ENCODE measurements around the gene UQCRQ. TPM values are rescaled to one million over a fixed set of nuclear protein-coding genes. Genes with fewer than 3 reads are reported as not detected.

The UQCRQ gene
- total and polyA plus RNA-seq, 2 of the 13 experiments (the other 11 are each of a cell fraction or from before 2014, with no cell fraction given), result 257 to 575 TPM

DNA sequence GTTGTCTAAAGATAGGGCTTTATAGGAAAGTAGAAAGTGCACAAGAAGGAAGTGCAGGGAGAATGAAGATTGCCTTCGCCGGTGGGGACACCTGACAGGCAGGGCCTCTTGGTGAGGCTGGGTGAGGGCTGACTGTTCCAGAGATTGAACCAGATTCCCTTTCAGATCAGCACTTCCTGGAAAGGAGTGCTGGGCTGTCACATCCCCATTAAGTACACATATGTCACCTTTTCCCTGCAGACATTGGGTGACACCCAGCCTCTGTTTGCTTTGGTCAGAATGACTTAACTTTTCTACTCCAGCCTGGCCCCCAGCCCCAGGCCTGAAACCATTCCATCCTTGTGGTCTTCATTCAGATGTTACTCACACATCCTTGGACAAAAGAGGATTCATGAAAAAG lies 28.6 kb upstream of the UQCRQ start (continued):
- peak; percentile 68; the same call in 1 of the 2 replicates for TF ChIP-seq DPF2 (CRISPR knock-in tag; IDR thresholded peaks at IDR 0.05; ENCODE audit: borderline replicate concordance, low read depth)
- peak; percentile 42; the same call in 1 of the 2 replicates for TF ChIP-seq SIX1 (CRISPR knock-in tag; IDR thresholded peaks at IDR 0.05; ENCODE audit: borderline replicate concordance)
- TF ChIP-seq, protein P1, sequence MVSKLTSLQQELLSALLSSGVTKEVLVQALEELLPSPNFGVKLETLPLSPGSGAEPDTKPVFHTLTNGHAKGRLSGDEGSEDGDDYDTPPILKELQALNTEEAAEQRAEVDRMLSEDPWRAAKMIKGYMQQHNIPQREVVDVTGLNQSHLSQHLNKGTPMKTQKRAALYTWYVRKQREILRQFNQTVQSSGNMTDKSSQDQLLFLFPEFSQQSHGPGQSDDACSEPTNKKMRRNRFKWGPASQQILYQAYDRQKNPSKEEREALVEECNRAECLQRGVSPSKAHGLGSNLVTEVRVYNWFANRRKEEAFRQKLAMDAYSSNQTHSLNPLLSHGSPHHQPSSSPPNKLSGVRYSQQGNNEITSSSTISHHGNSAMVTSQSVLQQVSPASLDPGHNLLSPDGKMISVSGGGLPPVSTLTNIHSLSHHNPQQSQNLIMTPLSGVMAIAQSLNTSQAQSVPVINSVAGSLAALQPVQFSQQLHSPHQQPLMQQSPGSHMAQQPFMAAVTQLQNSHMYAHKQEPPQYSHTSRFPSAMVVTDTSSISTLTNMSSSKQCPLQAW (CRISPR knock-in tag; IDR thresholded peaks at IDR 0.05), result no peak; the same call in 1 of the 2 replicates
- peak; percentile 43; the same call in 1 of the 2 replicates for TF ChIP-seq ISL2 (CRISPR knock-in tag; IDR thresholded peaks at IDR 0.05)
- TF ChIP-seq, protein P2, sequence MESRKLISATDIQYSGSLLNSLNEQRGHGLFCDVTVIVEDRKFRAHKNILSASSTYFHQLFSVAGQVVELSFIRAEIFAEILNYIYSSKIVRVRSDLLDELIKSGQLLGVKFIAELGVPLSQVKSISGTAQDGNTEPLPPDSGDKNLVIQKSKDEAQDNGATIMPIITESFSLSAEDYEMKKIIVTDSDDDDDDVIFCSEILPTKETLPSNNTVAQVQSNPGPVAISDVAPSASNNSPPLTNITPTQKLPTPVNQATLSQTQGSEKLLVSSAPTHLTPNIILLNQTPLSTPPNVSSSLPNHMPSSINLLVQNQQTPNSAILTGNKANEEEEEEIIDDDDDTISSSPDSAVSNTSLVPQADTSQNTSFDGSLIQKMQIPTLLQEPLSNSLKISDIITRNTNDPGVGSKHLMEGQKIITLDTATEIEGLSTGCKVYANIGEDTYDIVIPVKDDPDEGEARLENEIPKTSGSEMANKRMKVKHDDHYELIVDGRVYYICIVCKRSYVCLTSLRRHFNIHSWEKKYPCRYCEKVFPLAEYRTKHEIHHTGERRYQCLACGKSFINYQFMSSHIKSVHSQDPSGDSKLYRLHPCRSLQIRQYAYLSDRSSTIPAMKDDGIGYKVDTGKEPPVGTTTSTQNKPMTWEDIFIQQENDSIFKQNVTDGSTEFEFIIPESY (CRISPR knock-in tag; IDR thresholded peaks at IDR 0.05), result 0 out of 2 replicates have a peak, but pooled peaks have one; percentile 16
- TF ChIP-seq TBX2 (CRISPR knock-in tag; IDR thresholded peaks at IDR 0.05; ENCODE audit: borderline replicate concordance), result peak; percentile 83
- TF ChIP-seq ZNF790 (CRISPR knock-in tag; IDR thresholded peaks at IDR 0.05; ENCODE audit: borderline replicate concordance), result no peak; the same call in 1 of the 2 replicates
- peak; percentile 16; the same call in 1 of the 2 replicates for TF ChIP-seq KDM5B (CRISPR knock-in tag; IDR thresholded peaks at IDR 0.05; ENCODE audit: borderline replicate concordance)
- TF ChIP-seq GABPB1 (CRISPR knock-in tag; IDR thresholded peaks at IDR 0.05), result peak; percentile 40; the same call in 1 of the 2 replicates
- TF ChIP-seq ZNF605 (CRISPR knock-in tag; IDR thresholded peaks at IDR 0.05), result peak; percentile 34; the same call in 1 of the 2 replicates
- no peak for TF ChIP-seq CEBPB (IDR thresholded peaks at IDR 0.05; ENCODE audit: borderline replicate concordance, low read depth, low read length)
- TF ChIP-seq FOXO1 (CRISPR knock-in tag; IDR thresholded peaks at IDR 0.05), result peak; percentile 46; the same call in 1 of the 2 replicates
- no peak; a peak in 1 of 4 replicates for TF ChIP-seq NR2F1 (CRISPR knock-in tag; IDR thresholded peaks at IDR 0.05)
- TF ChIP-seq, protein P3, sequence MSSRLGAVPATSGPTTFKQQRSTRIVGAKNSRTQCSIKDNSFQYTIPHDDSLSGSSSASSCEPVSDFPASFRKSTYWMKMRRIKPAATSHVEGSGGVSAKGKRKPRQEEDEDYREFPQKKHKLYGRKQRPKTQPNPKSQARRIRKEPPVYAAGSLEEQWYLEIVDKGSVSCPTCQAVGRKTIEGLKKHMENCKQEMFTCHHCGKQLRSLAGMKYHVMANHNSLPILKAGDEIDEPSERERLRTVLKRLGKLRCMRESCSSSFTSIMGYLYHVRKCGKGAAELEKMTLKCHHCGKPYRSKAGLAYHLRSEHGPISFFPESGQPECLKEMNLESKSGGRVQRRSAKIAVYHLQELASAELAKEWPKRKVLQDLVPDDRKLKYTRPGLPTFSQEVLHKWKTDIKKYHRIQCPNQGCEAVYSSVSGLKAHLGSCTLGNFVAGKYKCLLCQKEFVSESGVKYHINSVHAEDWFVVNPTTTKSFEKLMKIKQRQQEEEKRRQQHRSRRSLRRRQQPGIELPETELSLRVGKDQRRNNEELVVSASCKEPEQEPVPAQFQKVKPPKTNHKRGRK (CRISPR knock-in tag; IDR thresholded peaks at IDR 0.05), result no peak
- TF ChIP-seq ZBTB38 (CRISPR knock-in tag; IDR thresholded peaks at IDR 0.05), result 0 out of 2 replicates have a peak, but pooled peaks have one; percentile 25
- 0 out of 2 replicates have a peak, but pooled peaks have one; percentile 96 for TF ChIP-seq MEIS1 (CRISPR knock-in tag; IDR thresholded peaks at IDR 0.05; ENCODE audit: borderline replicate concordance)
- TF ChIP-seq, protein P4, sequence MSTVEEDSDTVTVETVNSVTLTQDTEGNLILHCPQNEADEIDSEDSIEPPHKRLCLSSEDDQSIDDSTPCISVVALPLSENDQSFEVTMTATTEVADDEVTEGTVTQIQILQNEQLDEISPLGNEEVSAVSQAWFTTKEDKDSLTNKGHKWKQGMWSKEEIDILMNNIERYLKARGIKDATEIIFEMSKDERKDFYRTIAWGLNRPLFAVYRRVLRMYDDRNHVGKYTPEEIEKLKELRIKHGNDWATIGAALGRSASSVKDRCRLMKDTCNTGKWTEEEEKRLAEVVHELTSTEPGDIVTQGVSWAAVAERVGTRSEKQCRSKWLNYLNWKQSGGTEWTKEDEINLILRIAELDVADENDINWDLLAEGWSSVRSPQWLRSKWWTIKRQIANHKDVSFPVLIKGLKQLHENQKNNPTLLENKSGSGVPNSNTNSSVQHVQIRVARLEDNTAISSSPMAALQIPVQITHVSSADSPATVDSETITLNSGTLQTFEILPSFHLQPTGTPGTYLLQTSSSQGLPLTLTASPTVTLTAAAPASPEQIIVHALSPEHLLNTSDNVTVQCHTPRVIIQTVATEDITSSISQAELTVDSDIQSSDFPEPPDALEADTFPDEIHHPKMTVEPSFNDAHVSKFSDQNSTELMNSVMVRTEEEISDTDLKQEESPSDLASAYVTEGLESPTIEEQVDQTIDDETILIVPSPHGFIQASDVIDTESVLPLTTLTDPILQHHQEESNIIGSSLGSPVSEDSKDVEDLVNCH (CRISPR knock-in tag; IDR thresholded peaks at IDR 0.05), result no peak
- TF ChIP-seq ZNF766 (CRISPR knock-in tag; IDR thresholded peaks at IDR 0.05; ENCODE audit: borderline replicate concordance), result peak; percentile 79; the same call in 1 of the 2 replicates
- no peak; the same call in 1 of the 2 replicates for TF ChIP-seq ZNF337 (CRISPR knock-in tag; IDR thresholded peaks at IDR 0.05; ENCODE audit: borderline replicate concordance, low read depth)
- TF ChIP-seq, protein P5, sequence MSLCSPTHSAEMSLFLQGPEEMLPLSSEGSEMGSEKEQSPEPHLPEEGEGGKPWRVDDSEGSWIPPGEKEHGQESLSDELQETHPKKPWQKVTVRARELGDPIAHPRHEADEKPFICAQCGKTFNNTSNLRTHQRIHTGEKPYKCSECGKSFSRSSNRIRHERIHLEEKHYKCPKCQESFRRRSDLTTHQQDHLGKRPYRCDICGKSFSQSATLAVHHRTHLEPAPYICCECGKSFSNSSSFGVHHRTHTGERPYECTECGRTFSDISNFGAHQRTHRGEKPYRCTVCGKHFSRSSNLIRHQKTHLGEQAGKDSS (CRISPR knock-in tag; IDR thresholded peaks at IDR 0.05; ENCODE audit: borderline replicate concordance, low read depth), result peak; percentile 46; the same call in 1 of the 2 replicates
